HepG2 (cell line): ENCODE data around the gene NLRC5. TPM values are rescaled to one million over a fixed set of nuclear protein-coding genes. Genes with fewer than 3 reads are reported as not detected.

Experiments
- AHR ChIP-seq: IDR thresholded peaks from 2 replicates; pipeline ENCODE4 v1.6.1; 2018; ENCODE audit warnings: missing genetic modification reagents, missing compliant biosample characterization
- ARNT2 ChIP-seq: sonication (generic); formaldehyde crosslinking; IDR thresholded peaks from 2 replicates; pipeline ENCODE4 v1.8.0; 2022; ENCODE audit warnings: mild to moderate bottlenecking, low read depth, missing genetic modification reagents, moderate library complexity
- ELF3 ChIP-seq: IDR thresholded peaks from 2 replicates; pipeline ENCODE4 v1.6.1; 2016; ENCODE audit warnings: missing genetic modification reagents, missing compliant biosample characterization
- FOXO1 ChIP-seq: sonication (generic); formaldehyde crosslinking; IDR thresholded peaks from 2 replicates; pipeline ENCODE4 v1.4.0; 2020; ENCODE audit warnings: missing genetic modification reagents
- JUN ChIP-seq: sonication (generic); formaldehyde crosslinking; IDR thresholded peaks from 2 replicates; pipeline ENCODE4 v1.4.0; 2020; ENCODE audit warnings: mild to moderate bottlenecking, missing genetic modification reagents
- KDM3A ChIP-seq: IDR thresholded peaks from 2 replicates; pipeline ENCODE4 v1.6.1; 2018; ENCODE audit warnings: low read depth, missing compliant biosample characterization
- KLF16 ChIP-seq, 2 experiments: sonication (generic) in 1 of 2; formaldehyde crosslinking in 1 of 2; IDR thresholded peaks; 2 replicates each; pipeline versions ENCODE4 v1.6.1 to v1.8.0; 2016 to 2023; ENCODE audit warnings: missing genetic modification reagents in 2 of 2, missing compliant biosample characterization in 1 of 2
- NR2F6 ChIP-seq, 2 experiments: IDR thresholded peaks; 2 replicates each; pipeline ENCODE4 v1.6.1; 2016; ENCODE audit warnings: antibody characterized with exemption in 1 of 2, mild to moderate bottlenecking in 1 of 2
- RELA ChIP-seq: sonication (generic); formaldehyde crosslinking; IDR thresholded peaks from 2 replicates; pipeline ENCODE4 v1.4.0; 2020; ENCODE audit warnings: missing genetic modification reagents
- SRSF9 ChIP-seq: fragments of 200-400 bp; formaldehyde crosslinking; IDR thresholded peaks from 2 replicates; pipeline ENCODE4 v1.6.1; 2018; ENCODE audit warnings: borderline replicate concordance, mild to moderate bottlenecking, low read depth, low read length; ENCODE audit not compliant: insufficient read depth, poor library complexity, severe bottlenecking
- XBP1 ChIP-seq: sonication (generic); formaldehyde crosslinking; IDR thresholded peaks from 2 replicates; pipeline ENCODE4 v1.5.0; 2020; ENCODE audit warnings: missing genetic modification reagents
- ZNF3 ChIP-seq: IDR thresholded peaks from 2 replicates; pipeline ENCODE4 v1.7.0; 2017; ENCODE audit warnings: inconsistent platforms
- ZNF550 ChIP-seq: sonication (generic); formaldehyde crosslinking; IDR thresholded peaks from 2 replicates; pipeline ENCODE4 v1.4.0; 2020; ENCODE audit warnings: mild to moderate bottlenecking, missing genetic modification reagents, borderline replicate concordance
- ZNF775 ChIP-seq: sonication (generic); formaldehyde crosslinking; IDR thresholded peaks from 2 replicates; pipeline ENCODE4 v1.4.0; 2020; ENCODE audit warnings: missing genetic modification reagents, mild to moderate bottlenecking, moderate library complexity, borderline replicate concordance
- polyA plus RNA-seq, 8 experiments: library from polyadenylated mRNA; depleted of rRNA in 3 of 8; stranded (reverse) in 7 of 8; unstranded in 1 of 8; fragments of >200 nt; fragmentation: Illumina TruSeq in 4 of 8; extraction: Trizol in 4 of 8; gene quantifications; 2 replicates each; pipeline versions ENCODE4 v1.2.1 to v1.2.3, GENCODE V29; 2011 to 2016; ENCODE audit warnings: low read depth in 4 of 8, missing spikeins in 1 of 8, mixed read lengths in 1 of 8; ENCODE audit not compliant: insufficient read depth in 1 of 8
- total RNA-seq, 5 experiments: library from RNA; depleted of rRNA; stranded (reverse); fragments of >200 nt; fragmentation: Illumina TruSeq; extraction: Trizol; gene quantifications; 2 replicates each; pipeline ENCODE4 v1.2.3, GENCODE V29; 2016; ENCODE audit warnings: low read depth in 1 of 5
- TF ChIP-seq, protein P1 (sequence below): sonication (generic); formaldehyde crosslinking; IDR thresholded peaks from 2 replicates; pipeline ENCODE4 v1.5.1; 2020; ENCODE audit warnings: missing genetic modification reagents, mild to moderate bottlenecking, borderline replicate concordance
- TF ChIP-seq, protein P2 (sequence below): sonication (generic); formaldehyde crosslinking; IDR thresholded peaks from 2 replicates; pipeline ENCODE4 v1.4.0; 2020; ENCODE audit warnings: missing genetic modification reagents
- TF ChIP-seq, protein P3 (sequence below): sonication (generic); IDR thresholded peaks from 2 replicates; pipeline ENCODE4 v1.6.1; 2016; ENCODE audit warnings: low read depth, borderline replicate concordance
- TF ChIP-seq, protein P4 (sequence below): sonication (generic); formaldehyde crosslinking; IDR thresholded peaks from 2 replicates; pipeline ENCODE4 v1.5.1; 2020; ENCODE audit warnings: mild to moderate bottlenecking, moderate library complexity, missing genetic modification reagents
- TF ChIP-seq, protein P5 (sequence below): sonication (generic); formaldehyde crosslinking; IDR thresholded peaks from 2 replicates; pipeline ENCODE4 v1.5.1; 2020; ENCODE audit warnings: mild to moderate bottlenecking, missing genetic modification reagents, moderate library complexity
- TF ChIP-seq, protein P6 (sequence below): IDR thresholded peaks from 2 replicates; pipeline ENCODE4 v1.6.1; 2016; ENCODE audit warnings: low read depth, borderline replicate concordance

Gene NLRC5
- total and polyA plus RNA-seq, 2 of the 13 experiments (the other 11 are each of a cell fraction or from before 2014, with no cell fraction given): 6.3 to 12.7 TPM

DNA sequence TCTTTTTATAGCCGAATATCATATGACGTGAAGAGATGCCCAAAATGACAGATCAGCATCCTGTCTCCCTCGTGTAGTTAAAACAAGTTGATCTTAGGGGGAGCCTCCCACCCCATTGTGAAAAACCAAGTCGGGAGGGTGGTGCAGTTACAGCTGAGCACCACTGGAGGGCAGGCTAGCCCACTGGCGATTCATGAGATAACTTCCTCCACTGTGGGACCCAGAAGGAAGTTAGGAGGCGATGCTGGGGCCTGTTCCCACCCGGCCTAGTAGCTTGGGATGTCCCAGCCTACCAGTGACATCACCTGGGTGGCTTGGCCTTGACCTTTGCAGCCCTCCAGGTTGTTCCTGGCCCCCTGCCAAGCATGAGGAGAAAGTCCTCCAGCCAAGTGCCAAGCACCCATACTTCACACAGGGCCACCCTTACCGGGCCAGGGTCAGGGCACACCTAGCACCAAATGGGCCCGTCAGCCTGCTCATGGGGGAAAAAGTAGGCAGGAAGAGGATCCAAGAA is 95.0 kb downstream of the NLRC5 start (continued):
- TF ChIP-seq, protein P1, sequence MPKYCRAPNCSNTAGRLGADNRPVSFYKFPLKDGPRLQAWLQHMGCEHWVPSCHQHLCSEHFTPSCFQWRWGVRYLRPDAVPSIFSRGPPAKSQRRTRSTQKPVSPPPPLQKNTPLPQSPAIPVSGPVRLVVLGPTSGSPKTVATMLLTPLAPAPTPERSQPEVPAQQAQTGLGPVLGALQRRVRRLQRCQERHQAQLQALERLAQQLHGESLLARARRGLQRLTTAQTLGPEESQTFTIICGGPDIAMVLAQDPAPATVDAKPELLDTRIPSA (CRISPR knock-in tag): no peak
- no peak for TF ChIP-seq SRSF9
- peak; percentile 82; the same call in 1 of the 2 replicates for TF ChIP-seq RELA
- no peak for TF ChIP-seq NR2F6 (IDR thresholded peaks at IDR 0.05)
- TF ChIP-seq NR2F6 (CRISPR knock-in tag; IDR thresholded peaks at IDR 0.05): peak; percentile 59; the same call in 1 of the 2 replicates
- TF ChIP-seq, protein P2, sequence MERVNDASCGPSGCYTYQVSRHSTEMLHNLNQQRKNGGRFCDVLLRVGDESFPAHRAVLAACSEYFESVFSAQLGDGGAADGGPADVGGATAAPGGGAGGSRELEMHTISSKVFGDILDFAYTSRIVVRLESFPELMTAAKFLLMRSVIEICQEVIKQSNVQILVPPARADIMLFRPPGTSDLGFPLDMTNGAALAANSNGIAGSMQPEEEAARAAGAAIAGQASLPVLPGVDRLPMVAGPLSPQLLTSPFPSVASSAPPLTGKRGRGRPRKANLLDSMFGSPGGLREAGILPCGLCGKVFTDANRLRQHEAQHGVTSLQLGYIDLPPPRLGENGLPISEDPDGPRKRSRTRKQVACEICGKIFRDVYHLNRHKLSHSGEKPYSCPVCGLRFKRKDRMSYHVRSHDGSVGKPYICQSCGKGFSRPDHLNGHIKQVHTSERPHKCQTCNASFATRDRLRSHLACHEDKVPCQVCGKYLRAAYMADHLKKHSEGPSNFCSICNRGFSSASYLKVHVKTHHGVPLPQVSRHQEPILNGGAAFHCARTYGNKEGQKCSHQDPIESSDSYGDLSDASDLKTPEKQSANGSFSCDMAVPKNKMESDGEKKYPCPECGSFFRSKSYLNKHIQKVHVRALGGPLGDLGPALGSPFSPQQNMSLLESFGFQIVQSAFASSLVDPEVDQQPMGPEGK (CRISPR knock-in tag): peak; percentile 74; the same call in 1 of the 2 replicates
- TF ChIP-seq XBP1 (CRISPR knock-in tag): no peak
- no peak for TF ChIP-seq ZNF550 (CRISPR knock-in tag)
- no peak for TF ChIP-seq KDM3A (CRISPR knock-in tag)
- no peak for TF ChIP-seq ZNF3 (CRISPR knock-in tag)
- TF ChIP-seq, protein P3, sequence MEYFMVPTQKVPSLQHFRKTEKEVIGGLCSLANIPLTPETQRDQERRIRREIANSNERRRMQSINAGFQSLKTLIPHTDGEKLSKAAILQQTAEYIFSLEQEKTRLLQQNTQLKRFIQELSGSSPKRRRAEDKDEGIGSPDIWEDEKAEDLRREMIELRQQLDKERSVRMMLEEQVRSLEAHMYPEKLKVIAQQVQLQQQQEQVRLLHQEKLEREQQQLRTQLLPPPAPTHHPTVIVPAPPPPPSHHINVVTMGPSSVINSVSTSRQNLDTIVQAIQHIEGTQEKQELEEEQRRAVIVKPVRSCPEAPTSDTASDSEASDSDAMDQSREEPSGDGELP: peak; percentile 31; the same call in 1 of the 2 replicates
- no peak; the same call in 1 of the 2 replicates for TF ChIP-seq AHR (CRISPR knock-in tag)
- TF ChIP-seq KLF16 (CRISPR knock-in tag; IDR thresholded peaks at IDR 0.05): 0 out of 4 replicates have a peak, but pooled peaks of 1 of the 2 experiments have one; percentile 25
- TF ChIP-seq JUN (CRISPR knock-in tag): peak; percentile 21; the same call in 1 of the 2 replicates
- peak; percentile 84 for TF ChIP-seq ELF3 (CRISPR knock-in tag)
- TF ChIP-seq, protein P4, sequence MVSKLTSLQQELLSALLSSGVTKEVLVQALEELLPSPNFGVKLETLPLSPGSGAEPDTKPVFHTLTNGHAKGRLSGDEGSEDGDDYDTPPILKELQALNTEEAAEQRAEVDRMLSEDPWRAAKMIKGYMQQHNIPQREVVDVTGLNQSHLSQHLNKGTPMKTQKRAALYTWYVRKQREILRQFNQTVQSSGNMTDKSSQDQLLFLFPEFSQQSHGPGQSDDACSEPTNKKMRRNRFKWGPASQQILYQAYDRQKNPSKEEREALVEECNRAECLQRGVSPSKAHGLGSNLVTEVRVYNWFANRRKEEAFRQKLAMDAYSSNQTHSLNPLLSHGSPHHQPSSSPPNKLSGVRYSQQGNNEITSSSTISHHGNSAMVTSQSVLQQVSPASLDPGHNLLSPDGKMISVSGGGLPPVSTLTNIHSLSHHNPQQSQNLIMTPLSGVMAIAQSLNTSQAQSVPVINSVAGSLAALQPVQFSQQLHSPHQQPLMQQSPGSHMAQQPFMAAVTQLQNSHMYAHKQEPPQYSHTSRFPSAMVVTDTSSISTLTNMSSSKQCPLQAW (CRISPR knock-in tag): peak; percentile 72; the same call in 1 of the 2 replicates
- TF ChIP-seq FOXO1 (CRISPR knock-in tag): peak; percentile 25; the same call in 1 of the 2 replicates
- TF ChIP-seq ZNF775 (CRISPR knock-in tag): no peak
- TF ChIP-seq, protein P5, sequence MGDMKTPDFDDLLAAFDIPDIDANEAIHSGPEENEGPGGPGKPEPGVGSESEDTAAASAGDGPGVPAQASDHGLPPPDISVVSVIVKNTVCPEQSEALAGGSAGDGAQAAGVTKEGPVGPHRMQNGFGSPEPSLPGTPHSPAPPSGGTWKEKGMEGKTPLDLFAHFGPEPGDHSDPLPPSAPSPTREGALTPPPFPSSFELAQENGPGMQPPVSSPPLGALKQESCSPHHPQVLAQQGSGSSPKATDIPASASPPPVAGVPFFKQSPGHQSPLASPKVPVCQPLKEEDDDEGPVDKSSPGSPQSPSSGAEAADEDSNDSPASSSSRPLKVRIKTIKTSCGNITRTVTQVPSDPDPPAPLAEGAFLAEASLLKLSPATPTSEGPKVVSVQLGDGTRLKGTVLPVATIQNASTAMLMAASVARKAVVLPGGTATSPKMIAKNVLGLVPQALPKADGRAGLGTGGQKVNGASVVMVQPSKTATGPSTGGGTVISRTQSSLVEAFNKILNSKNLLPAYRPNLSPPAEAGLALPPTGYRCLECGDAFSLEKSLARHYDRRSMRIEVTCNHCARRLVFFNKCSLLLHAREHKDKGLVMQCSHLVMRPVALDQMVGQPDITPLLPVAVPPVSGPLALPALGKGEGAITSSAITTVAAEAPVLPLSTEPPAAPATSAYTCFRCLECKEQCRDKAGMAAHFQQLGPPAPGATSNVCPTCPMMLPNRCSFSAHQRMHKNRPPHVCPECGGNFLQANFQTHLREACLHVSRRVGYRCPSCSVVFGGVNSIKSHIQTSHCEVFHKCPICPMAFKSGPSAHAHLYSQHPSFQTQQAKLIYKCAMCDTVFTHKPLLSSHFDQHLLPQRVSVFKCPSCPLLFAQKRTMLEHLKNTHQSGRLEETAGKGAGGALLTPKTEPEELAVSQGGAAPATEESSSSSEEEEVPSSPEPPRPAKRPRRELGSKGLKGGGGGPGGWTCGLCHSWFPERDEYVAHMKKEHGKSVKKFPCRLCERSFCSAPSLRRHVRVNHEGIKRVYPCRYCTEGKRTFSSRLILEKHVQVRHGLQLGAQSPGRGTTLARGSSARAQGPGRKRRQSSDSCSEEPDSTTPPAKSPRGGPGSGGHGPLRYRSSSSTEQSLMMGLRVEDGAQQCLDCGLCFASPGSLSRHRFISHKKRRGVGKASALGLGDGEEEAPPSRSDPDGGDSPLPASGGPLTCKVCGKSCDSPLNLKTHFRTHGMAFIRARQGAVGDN (CRISPR knock-in tag): peak; percentile 52
- TF ChIP-seq, protein P6, sequence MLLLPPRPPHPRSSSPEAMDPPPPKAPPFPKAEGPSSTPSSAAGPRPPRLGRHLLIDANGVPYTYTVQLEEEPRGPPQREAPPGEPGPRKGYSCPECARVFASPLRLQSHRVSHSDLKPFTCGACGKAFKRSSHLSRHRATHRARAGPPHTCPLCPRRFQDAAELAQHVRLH (CRISPR knock-in tag): 0 out of 2 replicates have a peak, but pooled peaks have one; percentile 56
- TF ChIP-seq ARNT2 (CRISPR knock-in tag): 0 out of 2 replicates have a peak, but pooled peaks have one; percentile 29
